Erythroblast (primary cell): ENCODE results near the gene SOX21.

Experiments used
- GATA1 ChIP-seq: IDR thresholded peaks from 2 replicates; pipeline ENCODE4 v1.6.1; 2011; ENCODE audit warnings: low read depth, mild to moderate bottlenecking, control low read depth, low read length, moderate library complexity
- POLR2A ChIP-seq: IDR thresholded peaks from 2 replicates; pipeline ENCODE4 v1.6.1; 2011; ENCODE audit warnings: mild to moderate bottlenecking, low read length

DNA sequence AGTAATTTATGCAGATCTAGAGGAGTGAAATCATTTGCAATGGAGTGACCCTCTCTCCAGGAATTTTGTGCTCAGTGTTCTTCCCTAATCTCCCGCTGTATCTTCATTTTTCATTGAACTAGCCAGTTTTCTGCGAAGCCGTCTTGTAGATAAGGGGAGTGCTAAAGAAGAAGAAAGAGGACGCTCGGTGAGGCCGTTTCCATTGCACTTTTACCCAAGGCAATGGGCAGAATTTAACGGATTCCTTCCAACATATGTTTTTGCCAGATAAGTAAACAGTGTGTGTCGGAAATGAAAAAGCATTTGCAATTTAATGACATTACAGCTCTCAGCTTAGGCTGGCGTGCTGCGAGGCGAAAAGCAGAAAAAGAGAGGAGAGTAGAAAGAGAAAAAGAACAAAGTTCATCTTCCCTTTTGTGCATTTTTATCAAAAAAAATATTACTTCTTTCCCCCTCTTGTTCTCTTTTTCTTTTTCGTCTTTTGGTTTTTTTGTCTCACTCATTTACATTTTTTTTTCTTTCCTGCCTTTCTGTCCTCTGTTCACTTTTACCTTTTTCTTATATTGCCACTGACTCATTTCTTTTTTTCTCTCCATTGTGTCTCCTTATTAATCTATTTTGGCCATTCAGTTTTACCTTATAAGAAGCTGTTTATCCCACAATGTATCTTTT lies 49.9 kb downstream of the SOX21 start:
- TF ChIP-seq POLR2A (peak; percentile 76), GATA1 (peak; percentile 21)
